A549 (cell line): Measurements from ENCODE around the gene SMARCA5.

ENCODE experiments used
- CTCF ChIP-seq: fragments of >200 bp; sonication (Bioruptor Twin); formaldehyde crosslinking; IDR thresholded peaks from 3 replicates; pipeline ENCODE4 v1.5.1; 2016
- EHF ChIP-seq: fragments of 250-450 bp; sonication (Bioruptor Pico); IDR thresholded peaks from 2 replicates; pipeline ENCODE4 v1.5.0; 2020; ENCODE audit warnings: mild to moderate bottlenecking
- REST ChIP-seq: fragments of 200-600 bp; sonication (generic); IDR thresholded peaks from 2 replicates; pipeline ENCODE4 v1.6.1; 2016; ENCODE audit warnings: antibody characterized with exemption, mild to moderate bottlenecking, moderate library complexity

GRCh38 chr4:143531380-143531779 lies 17.9 kb downstream of the SMARCA5 start:
- peak; percentile 36; the same call in 2 of the 3 replicates for TF ChIP-seq CTCF
- no peak for TF ChIP-seq EHF (CRISPR knock-in tag)
- TF ChIP-seq REST: no peak
